Stimulated activated CD8-positive, alpha-beta memory T cell treated with anti-CD3 and anti-CD28 coated beads, Interleukin-4, amount 100 ng/mL, for 1 hour (primary cell): Measurements from ENCODE around the gene LRRC17.

Experiments
- DNase-seq, 2 donors: peaks; one replicate each; pipeline ENCODE4 v3.0.0-alpha.2; 2020; ENCODE audit warnings: low read depth in 2 of 2, low spot score in 1 of 2

The LRRC17 gene

GRCh38 chr7:102985176-102985783 lies 72.5 kb downstream of the LRRC17 start:
- no peak for DNase-seq

GRCh38 chr7:102988088-102988487 lies 75.3 kb downstream of the LRRC17 start:
- DNase-seq, result no peak

GRCh38 chr7:102988631-102989560 lies 76.1 kb downstream of the LRRC17 start:
- no peak for DNase-seq

- DNase-seq, result no peak
Observed at GRCh38 chr7:102990642-102991041, 77.8 kb downstream of the LRRC17 start.

GRCh38 chr7:102991077-102991539 lies 78.3 kb downstream of the LRRC17 start:
- no peak for DNase-seq

- no peak for DNase-seq
Observed at GRCh38 chr7:102991540-102992214, 78.9 kb downstream of the LRRC17 start.

GRCh38 chr7:102992509-102992937 lies 79.7 kb downstream of the LRRC17 start:
- DNase-seq, result no peak

- no peak for DNase-seq
Observed at GRCh38 chr7:102992938-102993717, 80.3 kb downstream of the LRRC17 start.

GRCh38 chr7:102993718-102994029 lies 80.9 kb downstream of the LRRC17 start:
- no peak for DNase-seq

- no peak for DNase-seq
Observed at GRCh38 chr7:102994567-102994966, 81.8 kb downstream of the LRRC17 start.
